OCI-LY1 (cell line): ENCODE data around the gene RAPGEF3.

Experiments used
- H2AFZ ChIP-seq: fragments of 200-600 bp; sonication (generic), shearing (Covaris generic); 2 replicates; pipeline ENCODE4 v1.6.0; 2014; ENCODE audit warnings: antibody characterized with exemption, mild to moderate bottlenecking, low read length
- H3F3A ChIP-seq: fragments of 200-600 bp; sonication (generic), shearing (Covaris generic); 2 replicates; pipeline ENCODE4 v1.6.0; 2014; ENCODE audit warnings: mild to moderate bottlenecking, antibody characterized with exemption, low read length, moderate library complexity; ENCODE audit not compliant: insufficient read depth
- H3K27ac ChIP-seq: fragments of 200-600 bp; sonication (generic); 2 replicates; pipeline ENCODE4 v1.5.1; 2014; ENCODE audit warnings: low read length, mixed run types, mild to moderate bottlenecking, low read depth; ENCODE audit not compliant: poor library complexity, severe bottlenecking
- H3K27me3 ChIP-seq: fragments of 200-600 bp; sonication (generic); 2 replicates; pipeline ENCODE4 v1.6.0; 2014; ENCODE audit warnings: antibody characterized with exemption, mild to moderate bottlenecking, low read length, moderate library complexity; ENCODE audit not compliant: insufficient read depth
- H3K36me3 ChIP-seq: fragments of 200-600 bp; sonication (generic); 2 replicates; pipeline ENCODE4 v1.6.1; 2014; ENCODE audit warnings: mild to moderate bottlenecking, antibody characterized with exemption, low read length, moderate library complexity, mixed read lengths; ENCODE audit not compliant: insufficient read depth
- H3K4me1 ChIP-seq: fragments of 200-600 bp; sonication (generic); 2 replicates; pipeline ENCODE4 v1.5.1; 2014; ENCODE audit warnings: mild to moderate bottlenecking, low read length, moderate library complexity; ENCODE audit not compliant: insufficient read depth, severe bottlenecking
- H3K4me2 ChIP-seq: fragments of 200-600 bp; sonication (generic), shearing (Covaris generic); 2 replicates; pipeline ENCODE4 v1.6.1; 2014; ENCODE audit warnings: low read length
- H3K4me3 ChIP-seq: fragments of 200-600 bp; sonication (generic); 2 replicates; pipeline ENCODE4 v1.5.1; 2014; ENCODE audit warnings: low read length, low read depth, mild to moderate bottlenecking, mixed read lengths; ENCODE audit not compliant: poor library complexity, severe bottlenecking
- H3K79me2 ChIP-seq: fragments of 200-600 bp; shearing (Covaris generic); 2 replicates; pipeline ENCODE4 v1.6.1; 2016; ENCODE audit warnings: mixed run types, low read length, mixed read lengths; ENCODE audit not compliant: insufficient read depth
- H3K9ac ChIP-seq: fragments of 200-600 bp; sonication (generic), shearing (Covaris generic); 2 replicates; pipeline ENCODE4 v1.6.1; 2014; ENCODE audit warnings: mild to moderate bottlenecking, low read length, mixed read lengths
- H3K9me2 ChIP-seq: fragments of 200-600 bp; sonication (generic), shearing (Covaris generic); 2 replicates; pipeline ENCODE4 v1.6.1; 2014; ENCODE audit warnings: low read depth, mild to moderate bottlenecking, low read length, mixed read lengths
- H3K9me3 ChIP-seq: fragments of 200-600 bp; shearing (Covaris generic); 2 replicates; pipeline ENCODE4 v1.6.1; 2014; ENCODE audit warnings: low read length, mixed read lengths
- H4K20me1 ChIP-seq: fragments of 200-600 bp; sonication (generic), shearing (Covaris generic); 2 replicates; pipeline ENCODE4 v1.6.0; 2016; ENCODE audit warnings: mild to moderate bottlenecking, low read length; ENCODE audit not compliant: insufficient read depth
- EZH2 ChIP-seq: fragments of 200-600 bp; sonication (generic), shearing (Covaris generic); IDR thresholded peaks from 2 replicates; pipeline ENCODE4 v1.8.0; 2017; ENCODE audit warnings: borderline replicate concordance, mixed run types, mild to moderate bottlenecking, antibody characterized with exemption, low read length, moderate library complexity, mixed read lengths
- TF ChIP-seq, protein P1 (sequence below): fragments of 200-600 bp; sonication (generic), shearing (Covaris generic); IDR thresholded peaks from 2 replicates; pipeline ENCODE4 v1.5.1; 2017; ENCODE audit warnings: mild to moderate bottlenecking, antibody characterized with exemption, low read length, moderate library complexity, mixed read lengths

Gene RAPGEF3

DNA sequence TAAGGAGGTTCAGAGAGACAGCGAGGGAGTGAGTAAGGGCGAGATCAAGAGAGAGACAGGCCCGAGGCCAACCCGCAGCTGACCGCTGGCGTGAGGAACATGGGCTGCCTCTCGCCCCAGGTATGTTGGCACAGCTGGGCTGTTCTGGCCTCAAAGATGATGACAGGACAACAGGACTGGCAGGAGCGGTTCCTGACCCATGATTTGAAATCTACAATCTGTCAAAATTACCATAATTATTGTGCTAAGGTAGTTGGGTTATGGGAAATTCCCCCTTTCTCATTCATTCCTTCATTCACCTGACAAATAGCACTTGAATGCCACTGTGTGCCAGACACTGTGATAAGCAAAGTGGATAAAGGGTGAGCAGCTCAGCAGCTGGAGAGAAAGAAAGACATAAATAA lies 28.3 kb downstream of the RAPGEF3 start:
- Histone ChIP-seq H3F3A (no peaks in the 10 kb centered on the region), H2AFZ (no peak overlapping the region), H3K4me1 (no peaks in the 10 kb centered on the region), H3K79me2 (no peaks in the 10 kb centered on the region), H3K9ac (no peak overlapping the region), H3K9me3 (no peaks in the 10 kb centered on the region), H3K4me2 (no peak overlapping the region), H3K36me3 (no peaks in the 10 kb centered on the region), H3K9me2 (no peaks in the 10 kb centered on the region), H3K27ac (no peak overlapping the region), H4K20me1 (no peaks in the 10 kb centered on the region), H3K27me3 (no peaks in the 10 kb centered on the region), H3K4me3 (no peak overlapping the region)
- TF ChIP-seq EZH2: no peak
- TF ChIP-seq, protein P1, sequence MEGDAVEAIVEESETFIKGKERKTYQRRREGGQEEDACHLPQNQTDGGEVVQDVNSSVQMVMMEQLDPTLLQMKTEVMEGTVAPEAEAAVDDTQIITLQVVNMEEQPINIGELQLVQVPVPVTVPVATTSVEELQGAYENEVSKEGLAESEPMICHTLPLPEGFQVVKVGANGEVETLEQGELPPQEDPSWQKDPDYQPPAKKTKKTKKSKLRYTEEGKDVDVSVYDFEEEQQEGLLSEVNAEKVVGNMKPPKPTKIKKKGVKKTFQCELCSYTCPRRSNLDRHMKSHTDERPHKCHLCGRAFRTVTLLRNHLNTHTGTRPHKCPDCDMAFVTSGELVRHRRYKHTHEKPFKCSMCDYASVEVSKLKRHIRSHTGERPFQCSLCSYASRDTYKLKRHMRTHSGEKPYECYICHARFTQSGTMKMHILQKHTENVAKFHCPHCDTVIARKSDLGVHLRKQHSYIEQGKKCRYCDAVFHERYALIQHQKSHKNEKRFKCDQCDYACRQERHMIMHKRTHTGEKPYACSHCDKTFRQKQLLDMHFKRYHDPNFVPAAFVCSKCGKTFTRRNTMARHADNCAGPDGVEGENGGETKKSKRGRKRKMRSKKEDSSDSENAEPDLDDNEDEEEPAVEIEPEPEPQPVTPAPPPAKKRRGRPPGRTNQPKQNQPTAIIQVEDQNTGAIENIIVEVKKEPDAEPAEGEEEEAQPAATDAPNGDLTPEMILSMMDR: no peak

GRCh38 chr12:47729233-47729632 lies 29.4 kb downstream of the RAPGEF3 start:
- Histone ChIP-seq H3F3A (no peaks in the 10 kb centered on the region), H3K4me1 (no peaks in the 10 kb centered on the region), H4K20me1 (no peaks in the 10 kb centered on the region), H3K4me2 (no peak overlapping the region), H2AFZ (no peak overlapping the region), H3K4me3 (no peak overlapping the region), H3K9me3 (no peaks in the 10 kb centered on the region), H3K27me3 (no peaks in the 10 kb centered on the region), H3K9me2 (no peaks in the 10 kb centered on the region), H3K27ac (no peak overlapping the region), H3K36me3 (no peaks in the 10 kb centered on the region), H3K9ac (no peak overlapping the region), H3K79me2 (no peaks in the 10 kb centered on the region)
- TF ChIP-seq, protein P1: no peak

GRCh38 chr12:47725893-47726292 lies 32.8 kb downstream of the RAPGEF3 start:
- no peak for TF ChIP-seq EZH2
- TF ChIP-seq, protein P1: no peak
- H3K9me3 ChIP-seq: no peaks in the 10 kb centered on the region
- no peaks in the 10 kb centered on the region for H4K20me1 ChIP-seq
- H3K27me3 ChIP-seq: no peaks in the 10 kb centered on the region
- H3K36me3 ChIP-seq: no peaks in the 10 kb centered on the region
- H2AFZ ChIP-seq: no peak overlapping the region
- H3K4me3 ChIP-seq: no peak overlapping the region
- H3F3A ChIP-seq: no peaks in the 10 kb centered on the region
- H3K9me2 ChIP-seq: no peaks in the 10 kb centered on the region
- no peak overlapping the region for H3K4me2 ChIP-seq
- no peak overlapping the region for H3K27ac ChIP-seq
- no peak overlapping the region for H3K9ac ChIP-seq
- H3K4me1 ChIP-seq: no peaks in the 10 kb centered on the region
- H3K79me2 ChIP-seq: no peaks in the 10 kb centered on the region
